Neural cell (in vitro differentiated cells): ENCODE results near the gene SLC22A5. TPM values are rescaled to one million over a fixed set of nuclear protein-coding genes. Genes with fewer than 3 reads are reported as not detected.

Source experiments
- H2AFZ ChIP-seq: fragments of 200-600, 300-800 bp; sonication (generic), shearing (Covaris generic); 2 replicates; pipeline ENCODE4 v1.6.0; 2014; ENCODE audit warnings: low read depth, mild to moderate bottlenecking, antibody characterized with exemption, low read length, moderate library complexity
- H3F3A ChIP-seq: fragments of 200-600 bp; shearing (Covaris generic); 2 replicates; pipeline ENCODE4 v1.6.1; 2016; ENCODE audit warnings: mild to moderate bottlenecking, moderate library complexity, mixed read lengths, antibody characterized with exemption, low read length; ENCODE audit not compliant: insufficient read depth, poor library complexity, severe bottlenecking
- H3K27ac ChIP-seq: fragments of 200-600, 300-800 bp; sonication (generic), shearing (Covaris generic); 2 replicates; pipeline ENCODE4 v1.5.1; 2014; ENCODE audit warnings: mild to moderate bottlenecking, low read length, moderate library complexity
- H3K27me3 ChIP-seq: fragments of 300-800, 200-600 bp; sonication (generic), shearing (Covaris generic); 2 replicates; pipeline ENCODE4 v1.6.0; 2014; ENCODE audit warnings: mild to moderate bottlenecking, low read depth, low read length, moderate library complexity; ENCODE audit not compliant: insufficient read depth
- H3K36me3 ChIP-seq: fragments of 300-800, 200-600 bp; sonication (generic), shearing (Covaris generic); 2 replicates; pipeline ENCODE4 v1.5.1; 2014; ENCODE audit warnings: mild to moderate bottlenecking, antibody characterized with exemption, low read length, moderate library complexity; ENCODE audit not compliant: insufficient read depth
- H3K4me2 ChIP-seq: fragments of 300-800, 200-600 bp; sonication (generic), shearing (Covaris generic); 2 replicates; pipeline ENCODE4 v1.6.0; 2014; ENCODE audit warnings: mild to moderate bottlenecking, low read length
- H3K4me3 ChIP-seq: fragments of 300-800, 200-600 bp; sonication (generic), shearing (Covaris generic); 2 replicates; pipeline ENCODE4 v1.5.1; 2014; ENCODE audit warnings: mild to moderate bottlenecking, low read length, moderate library complexity
- H3K79me2 ChIP-seq: fragments of 200-600 bp; shearing (Covaris generic); replicated peaks from 2 replicates; pipeline ENCODE4 v1.6.0; 2014; ENCODE audit warnings: mild to moderate bottlenecking, low read length, moderate library complexity; ENCODE audit not compliant: insufficient read depth
- H3K9ac ChIP-seq: fragments of 300-800, 200-600 bp; sonication (generic), shearing (Covaris generic); 2 replicates; pipeline ENCODE4 v1.6.1; 2016; ENCODE audit warnings: mild to moderate bottlenecking, low read length, mixed read lengths
- H3K9me2 ChIP-seq: fragments of 200-600 bp; shearing (Covaris generic); 2 replicates; pipeline ENCODE4 v1.6.1; 2016; ENCODE audit warnings: mild to moderate bottlenecking, low read length, mixed read lengths; ENCODE audit not compliant: insufficient read depth
- H3K9me3 ChIP-seq: fragments of 200-600, 300-800 bp; sonication (generic), shearing (Covaris generic); 2 replicates; pipeline ENCODE4 v1.6.1; 2016; ENCODE audit warnings: mild to moderate bottlenecking, mixed run types, low read length, moderate library complexity, mixed read lengths
- H4K20me1 ChIP-seq: fragments of 200-600 bp; shearing (Covaris generic); 2 replicates; pipeline ENCODE4 v1.6.1; 2016; ENCODE audit warnings: mild to moderate bottlenecking, mixed run types; ENCODE audit not compliant: insufficient read depth
- CTCF ChIP-seq: fragments of 450-650 bp; IDR thresholded peaks from 2 replicates; pipeline ENCODE4 v1.5.1; 2014; ENCODE audit warnings: antibody characterized with exemption, mild to moderate bottlenecking, moderate library complexity; ENCODE audit not compliant: poor library complexity, severe bottlenecking
- EP300 ChIP-seq: fragments of 450-650 bp; conservative IDR thresholded peaks from 2 replicates; pipeline ENCODE4 v1.6.1; 2014; ENCODE audit warnings: antibody characterized with exemption, mild to moderate bottlenecking, moderate library complexity; ENCODE audit not compliant: poor library complexity, severe bottlenecking
- EZH2 ChIP-seq: fragments of 200-600, 300-800 bp; shearing (Covaris generic), sonication (generic); IDR thresholded peaks from 2 replicates; pipeline ENCODE4 v1.6.1; 2014; ENCODE audit warnings: antibody characterized with exemption, low read length, borderline replicate concordance, mild to moderate bottlenecking; ENCODE audit not compliant: insufficient read depth, poor library complexity, severe bottlenecking
- MXI1 ChIP-seq: fragments of 450-650 bp; conservative IDR thresholded peaks from 2 replicates; pipeline ENCODE4 v1.6.1; 2014; ENCODE audit warnings: antibody characterized with exemption, mild to moderate bottlenecking; ENCODE audit not compliant: poor library complexity, severe bottlenecking
- POLR2AphosphoS5 ChIP-seq: IDR thresholded peaks from 2 replicates; pipeline ENCODE4 v1.6.1; 2012
- RAD21 ChIP-seq: fragments of 450-650 bp; conservative IDR thresholded peaks from 2 replicates; pipeline ENCODE4 v1.6.1; 2014; ENCODE audit warnings: antibody characterized with exemption, mild to moderate bottlenecking, moderate library complexity
- REST ChIP-seq: IDR thresholded peaks from 2 replicates; pipeline ENCODE4 v1.6.1; 2012; ENCODE audit warnings: borderline replicate concordance
- SMC3 ChIP-seq: fragments of 450-650 bp; conservative IDR thresholded peaks from 2 replicates; pipeline ENCODE4 v1.6.1; 2014; ENCODE audit warnings: antibody characterized with exemption, mild to moderate bottlenecking, moderate library complexity; ENCODE audit not compliant: poor library complexity
- TAF1 ChIP-seq: IDR thresholded peaks from 2 replicates; pipeline ENCODE4 v1.6.1; 2012; ENCODE audit warnings: low read depth
- polyA plus RNA-seq: library from polyadenylated mRNA; depleted of rRNA; stranded (reverse); fragments of >200 nt; gene quantifications from 2 replicates; pipeline ENCODE4 v1.2.3, GENCODE V29; 2014

Gene SLC22A5
- polyA plus RNA-seq, 1 donor from 2014 or later = 5.5 TPM

- H3K27me3 ChIP-seq = no peaks in the 10 kb centered on the region
Measured at GRCh38 chr5:132335402-132335801, 34.1 kb upstream of the SLC22A5 start.

GRCh38 chr5:132339502-132339901 lies 30.0 kb upstream of the SLC22A5 start:
- TF ChIP-seq MXI1 = no peak
- TF ChIP-seq EP300 = no peak
- no peak for TF ChIP-seq EZH2
- no peak overlapping the region for H2AFZ ChIP-seq
- no peaks in the 10 kb centered on the region for H3K27me3 ChIP-seq
- no peak overlapping the region for H3K27ac ChIP-seq
- H3K4me2 ChIP-seq = no peak overlapping the region
- no peaks in the 10 kb centered on the region for H3K36me3 ChIP-seq
- H3K9ac ChIP-seq = no peak overlapping the region
- H3K9me3 ChIP-seq = no peaks in the 10 kb centered on the region
- no peaks in the 10 kb centered on the region for H3F3A ChIP-seq
- no peak overlapping the region for H3K4me3 ChIP-seq
- no peaks in the 10 kb centered on the region for H3K9me2 ChIP-seq
- H3K79me2 ChIP-seq = no peaks in the 10 kb centered on the region
- no peaks in the 10 kb centered on the region for H4K20me1 ChIP-seq

More at GRCh38 chr5:132335402-132335801, 34.1 kb upstream of the SLC22A5 start:
- H3K27ac ChIP-seq = no peak overlapping the region
- no peaks in the 10 kb centered on the region for H3K79me2 ChIP-seq
- no peak overlapping the region for H3K4me2 ChIP-seq
- H3K9me2 ChIP-seq = no peaks in the 10 kb centered on the region
- no peaks in the 10 kb centered on the region for H3K9me3 ChIP-seq
- no peaks in the 10 kb centered on the region for H3F3A ChIP-seq
- no peak overlapping the region for H3K4me3 ChIP-seq
- TF ChIP-seq CTCF (no peak), SMC3 (no peak), MXI1 (no peak), REST (no peak)
- no peaks in the 10 kb centered on the region for H3K36me3 ChIP-seq
- H2AFZ ChIP-seq = no peak overlapping the region
- H3K9ac ChIP-seq = no peak overlapping the region
- H4K20me1 ChIP-seq = no peaks in the 10 kb centered on the region

- TF ChIP-seq POLR2AphosphoS5 = no peak
- no peak for TF ChIP-seq TAF1
- no peak for TF ChIP-seq REST
- no peak for TF ChIP-seq EZH2
- no peak for TF ChIP-seq CTCF
- no peak for TF ChIP-seq EP300
- no peak for TF ChIP-seq SMC3
- TF ChIP-seq RAD21 = no peak
- no peak for TF ChIP-seq MXI1
- H3K36me3 ChIP-seq = no peaks in the 10 kb centered on the region
- H3K27ac ChIP-seq = no peak overlapping the region
- H4K20me1 ChIP-seq = no peaks in the 10 kb centered on the region
- no peaks in the 10 kb centered on the region for H3F3A ChIP-seq
- H2AFZ ChIP-seq = no peak overlapping the region
- H3K4me2 ChIP-seq = no peak overlapping the region
- no peaks in the 10 kb centered on the region for H3K9me2 ChIP-seq
- H3K9me3 ChIP-seq = no peaks in the 10 kb centered on the region
- no peaks in the 10 kb centered on the region for H3K27me3 ChIP-seq
- no peak overlapping the region for H3K4me3 ChIP-seq
- no peak overlapping the region for H3K9ac ChIP-seq
- H3K79me2 ChIP-seq = no peaks in the 10 kb centered on the region
Measured at GRCh38 chr5:132342291-132343180, 27.0 kb upstream of the SLC22A5 start.
